K562 (cell line): Measurements from ENCODE around the gene FGGY. TPM values are rescaled to one million over a fixed set of nuclear protein-coding genes. Genes with fewer than 3 reads are reported as not detected.
"Not testable (repeated sequence)": the region's sequence is repeated elsewhere in the genome, so short reads cannot be mapped to it uniquely, and the experiment has no call there.

Experiments
- ATAC-seq: fragments of 200-7000 bp; cut with Tn5 transposase; 3 replicates; pipeline ENCODE4 v1.9.1; 2020; ENCODE audit warnings: moderate library complexity
- BruUV-seq: library from RNA; stranded (reverse); fragments of 400-500 nt; replicated peaks from 2 replicates; lab custom pipeline; 2021; lab: Mats Ljungman, UMichigan
- CTCF ChIA-PET: fragments of 300-600 bp; formaldehyde crosslinking; extraction: SDS; loops from one replicate; lab custom pipeline; 2021; ENCODE audit warnings: low intra/inter-chr PET ratio; lab: Yijun Ruan, JAX
- POLR2A ChIA-PET: fragments of 300-600, 350-650 bp; sonication (Branson Sonifier 250); formaldehyde crosslinking; extraction: SDS; loops from one replicate; lab custom pipeline; 2021; ENCODE audit warnings: antibody characterized with exemption, inconsistent platforms; lab: Yijun Ruan, JAX
- DNase-seq, 4 experiments: peaks; one replicate each; pipeline versions ENCODE4 v3.0.0 to v3.0.0-alpha.2; 2011 to 2018; ENCODE audit warnings: low spot score in 3 of 4, mixed read lengths in 3 of 4; ENCODE audit errors: extremely low read depth in 1 of 4
- FAIRE-seq: peaks from 2 replicates; lab custom pipeline; 2011; peaks lifted over from hg19 to GRCh38; lab: Jason Lieb, UNC
- H2AFZ ChIP-seq: 2 replicates; pipeline ENCODE4 v1.6.0; 2011; ENCODE audit warnings: low read depth, low read length, control low read depth, inconsistent platforms
- H3K27ac ChIP-seq: fragments of 200-600 bp; 3 replicates; pipeline ENCODE4 v1.8.0; 2011; ENCODE audit warnings: low read depth, mild to moderate bottlenecking, control low read depth, inconsistent platforms, low read length, moderate library complexity, mixed read lengths; ENCODE audit errors: extremely low read depth
- H3K27me3 ChIP-seq, 2 experiments: fragments of 300-600 bp in 1 of 2; 2 replicates in 1 of 2; 3 replicates in 1 of 2; pipeline versions ENCODE4 v1.6.0 to v1.8.0; 2011; ENCODE audit warnings: inconsistent platforms in 2 of 2, low read length in 2 of 2, mild to moderate bottlenecking in 1 of 2, mixed read lengths in 1 of 2, moderate library complexity in 1 of 2; ENCODE audit not compliant: control insufficient read depth in 2 of 2, insufficient read depth in 2 of 2
- H3K36me3 ChIP-seq: fragments of 300-600 bp; 3 replicates; pipeline ENCODE4 v1.8.0; 2011; ENCODE audit warnings: mild to moderate bottlenecking, low read length, inconsistent platforms; ENCODE audit not compliant: control insufficient read depth, insufficient read depth
- H3K4me1 ChIP-seq, 2 experiments: fragments of 200-600 bp in 1 of 2; replicated peaks in 1 of 2; 2 replicates in 1 of 2; 3 replicates in 1 of 2; pipeline versions ENCODE4 v1.5.1 to v1.8.0; 2011; ENCODE audit warnings: inconsistent platforms in 2 of 2, low read length in 2 of 2, mild to moderate bottlenecking in 1 of 2, mixed read lengths in 1 of 2, moderate library complexity in 1 of 2; ENCODE audit not compliant: control insufficient read depth in 2 of 2, insufficient read depth in 2 of 2
- H3K4me2 ChIP-seq: 2 replicates; pipeline ENCODE4 v1.6.1; 2011; ENCODE audit warnings: low read length, control low read depth, inconsistent platforms, mixed read lengths; ENCODE audit not compliant: insufficient read depth
- H3K4me3 ChIP-seq: fragments of 200-600 bp; sonication (generic), shearing (Covaris generic); 2 replicates; pipeline ENCODE4 v1.5.1; 2016; ENCODE audit warnings: control low read depth, inconsistent platforms
- H3K79me2 ChIP-seq: fragments of 200-600 bp; 3 replicates; pipeline ENCODE4 v1.8.0; 2011; ENCODE audit warnings: low read length, inconsistent platforms; ENCODE audit not compliant: control insufficient read depth, insufficient read depth
- H3K9ac ChIP-seq, 2 experiments: 2 replicates each; pipeline versions ENCODE4 v1.6.0 to v1.6.1; 2011; ENCODE audit warnings: low read depth in 2 of 2, low read length in 2 of 2, control low read depth in 1 of 2, inconsistent platforms in 1 of 2, mild to moderate bottlenecking in 1 of 2, mixed read lengths in 1 of 2; ENCODE audit not compliant: insufficient read depth in 1 of 2
- H3K9me1 ChIP-seq: one replicate; pipeline ENCODE4 v1.6.0; 2011; ENCODE audit warnings: inconsistent platforms, mild to moderate bottlenecking, low read length, moderate library complexity; ENCODE audit not compliant: control insufficient read depth, insufficient read depth
- H3K9me3 ChIP-seq: replicated peaks from 2 replicates; pipeline ENCODE4 v1.5.1; 2011; ENCODE audit warnings: low read depth, low read length, inconsistent platforms; ENCODE audit not compliant: control insufficient read depth, insufficient read depth
- H4K20me1 ChIP-seq: replicated peaks from 2 replicates; pipeline ENCODE4 v1.6.1; 2011; ENCODE audit warnings: low read length, inconsistent platforms, mixed read lengths; ENCODE audit not compliant: control insufficient read depth, insufficient read depth
- ETS2 ChIP-seq: IDR thresholded peaks from 2 replicates; pipeline ENCODE4 v1.6.1; 2016; ENCODE audit warnings: borderline replicate concordance, missing genetic modification characterization, mild to moderate bottlenecking, moderate library complexity, missing compliant biosample characterization; ENCODE audit not compliant: poor library complexity, severe bottlenecking
- EZH2 ChIP-seq: IDR thresholded peaks from 2 replicates; pipeline ENCODE4 v1.6.1; 2012; ENCODE audit warnings: low read depth, mild to moderate bottlenecking, inconsistent platforms, low read length, borderline replicate concordance
- TCF7 ChIP-seq: sonication (generic); IDR thresholded peaks from 2 replicates; pipeline ENCODE4 v1.6.1; 2016; ENCODE audit warnings: antibody characterized with exemption, borderline replicate concordance
- ZNF146 ChIP-seq: IDR thresholded peaks from one replicate; pipeline ENCODE4 v1.6.1; 2018; ENCODE audit warnings: missing compliant biosample characterization; ENCODE audit not compliant: unreplicated experiment
- ZNF174 ChIP-seq: fragments of 250-450 bp; sonication (Bioruptor Pico); IDR thresholded peaks from 2 replicates; pipeline ENCODE4 v1.4.0; 2020; ENCODE audit warnings: mild to moderate bottlenecking
- ZNF407 ChIP-seq: fragments of 450-650 bp; IDR thresholded peaks from 2 replicates; pipeline ENCODE4 v1.6.1; 2016; ENCODE audit warnings: low read depth
- ZNF444 ChIP-seq: fragments of 250-450 bp; sonication (Bioruptor Pico); IDR thresholded peaks from 2 replicates; pipeline ENCODE4 v1.4.0; 2020; ENCODE audit warnings: mild to moderate bottlenecking, moderate library complexity
- WGBS: fragments of 100-300 bp; shearing (Covaris generic); methylation state at CpG from one replicate; pipeline ENCODE4 v1.1.6; 2016; ENCODE audit warnings: low coverage, mixed read lengths; ENCODE audit not compliant: insufficient coverage; ENCODE audit errors: missing lambda C conversion rate; 5-methylcytosine and 5-hydroxymethylcytosine counted together
- in situ Hi-C: fragments of 300-500 bp; cut with MboI; formaldehyde crosslinking; loops from 4 replicates; pipeline ENCODE4 v1.15.0; 2018; ENCODE audit warnings: inconsistent platforms, mixed read lengths
- intact Hi-C: fragments of 100-400 bp; cut with micrococcal nuclease; formaldehyde crosslinking; loops from 2 replicates; pipeline ENCODE4 v1.14.2; 2022
- polyA plus RNA-seq, 8 experiments: library from polyadenylated mRNA; depleted of rRNA in 4 of 8; stranded (reverse) in 5 of 8; unstranded in 3 of 8; fragments of >200 nt; fragmentation: Nextera tagmentation in 2 of 8; fragmentation: Illumina TruSeq in 1 of 8; extraction: Ambion mirVana in 2 of 8; extraction: Trizol in 1 of 8; gene quantifications; 2 replicates each; pipeline versions ENCODE4 v1.2.1 to v1.2.3, GENCODE V29; 2011 to 2014; ENCODE audit warnings: inconsistent platforms in 1 of 8, missing spikeins in 1 of 8
- total RNA-seq, 7 experiments: library from RNA; depleted of rRNA in 6 of 7; stranded (reverse); fragments of >200 nt in 6 of 7; fragmentation: Illumina TruSeq in 2 of 7; extraction: Trizol in 2 of 7; gene quantifications; 2 replicates each; pipeline versions ENCODE4 v1.2.1 to v1.2.3, GENCODE V29; 2011 to 2021; ENCODE audit warnings: low replicate concordance in 1 of 7

FGGY gene
- total and polyA plus RNA-seq, 9 of the 15 experiments (the other 6 are each of a cell fraction or from before 2014, with no cell fraction given) = 9.7 to 19.2 (median 12.6) TPM

GRCh38 chr1:59710920-59711319 is 414.0 kb downstream of the FGGY start:
- POLR2A ChIA-PET, H2AFZ ChIP-seq, H3K27me3 ChIP-seq, H4K20me1 ChIP-seq, in situ Hi-C loops, H3K9ac ChIP-seq, H3K4me1 ChIP-seq, DNase-seq, H3K27ac ChIP-seq, H3K79me2 ChIP-seq, H3K9me1 ChIP-seq, FAIRE-seq, BruUV-seq, H3K36me3 ChIP-seq, H3K4me2 ChIP-seq, H3K4me3 ChIP-seq, intact Hi-C loops, H3K9me3 ChIP-seq, CTCF ChIA-PET, ATAC-seq: not testable (repeated sequence)
- 0% methylated on average over 1 of the region's 2 CpGs for whole genome bisulfite sequencing
- peak; percentile 54 for TF ChIP-seq ZNF146

- BruUV-seq = no TSS peak
- TF ChIP-seq ZNF444 (CRISPR knock-in tag) (no peak), TCF7 (no peak), ZNF407 (no peak), ZNF174 (CRISPR knock-in tag) (no peak), ETS2 (no peak), EZH2 (no peak)
These were observed 417.3 kb downstream of the FGGY start for GRCh38 chr1:59714219-59714618.

More at GRCh38 chr1:59714219-59714618, 417.3 kb downstream of the FGGY start:
- no peaks in the 10 kb centered on the region for H4K20me1 ChIP-seq
- DNase-seq (no peak), FAIRE-seq (no peak), ATAC-seq (no peak)
- no peak overlapping the region for H3K9ac ChIP-seq
- no peaks in the 10 kb centered on the region for H3K9me3 ChIP-seq
- no peaks in the 10 kb centered on the region for H3K36me3 ChIP-seq
- POLR2A ChIA-PET = no interaction called here
- no peaks in the 10 kb centered on the region for H3K9me1 ChIP-seq
- H3K27me3 ChIP-seq = no peaks in the 10 kb centered on the region; a peak in 2 of 5 replicates
- no peaks in the 10 kb centered on the region for H3K79me2 ChIP-seq
- H3K4me1 ChIP-seq = no peaks in the 10 kb centered on the region
- CTCF ChIA-PET = no interaction called here
- H3K4me2 ChIP-seq = no peak overlapping the region
- H3K27ac ChIP-seq = no peak overlapping the region
- in situ Hi-C loops (no loop called here), intact Hi-C loops (no loop called here)
- no peak overlapping the region for H3K4me3 ChIP-seq
- H2AFZ ChIP-seq = no peak overlapping the region
